H9 (cell line): ENCODE measurements around the gene TRAP1. TPM values are rescaled to one million over a fixed set of nuclear protein-coding genes. Genes with fewer than 3 reads are reported as not detected.

ENCODE experiments used
- DNase-seq: peaks from one replicate; pipeline ENCODE4 v3.0.0-alpha.2; 2017
- H2AFZ ChIP-seq: one replicate; pipeline ENCODE4 v1.6.1; 2013; ENCODE audit warnings: mild to moderate bottlenecking, low read length, control low read depth, moderate library complexity
- H2AK5ac ChIP-seq: 2 replicates; pipeline ENCODE4 v1.6.1; 2013; ENCODE audit warnings: low read length, control low read depth, mixed read lengths; ENCODE audit not compliant: insufficient read length
- H2BK120ac ChIP-seq: one replicate; pipeline ENCODE4 v1.6.1; 2013; ENCODE audit warnings: low read depth, mild to moderate bottlenecking, low read length, control low read depth, inconsistent platforms; ENCODE audit not compliant: poor library complexity, severe bottlenecking
- H2BK12ac ChIP-seq: 2 replicates; pipeline ENCODE4 v1.6.1; 2013; ENCODE audit warnings: low read length, control low read depth, mixed read lengths, low read depth; ENCODE audit not compliant: insufficient read length
- H2BK15ac ChIP-seq: 2 replicates; pipeline ENCODE4 v1.6.1; 2013; ENCODE audit warnings: low read depth, low read length, control low read depth
- H2BK20ac ChIP-seq: one replicate; pipeline ENCODE4 v1.6.1; 2013; ENCODE audit warnings: low read depth, mild to moderate bottlenecking, low read length, control low read depth, inconsistent platforms; ENCODE audit not compliant: poor library complexity, severe bottlenecking
- H2BK5ac ChIP-seq: 2 replicates; pipeline ENCODE4 v1.6.1; 2013; ENCODE audit warnings: low read length, control low read depth, mixed read lengths; ENCODE audit not compliant: insufficient read length
- H3K14ac ChIP-seq: 2 replicates; pipeline ENCODE4 v1.6.1; 2013; ENCODE audit warnings: low read length, control low read depth; ENCODE audit not compliant: insufficient read depth
- H3K18ac ChIP-seq: 2 replicates; pipeline ENCODE4 v1.6.1; 2013; ENCODE audit warnings: low read depth, mild to moderate bottlenecking, mixed read lengths, low read length, control low read depth; ENCODE audit not compliant: insufficient read length
- H3K23ac ChIP-seq: 2 replicates; pipeline ENCODE4 v1.6.1; 2013; ENCODE audit warnings: low read length, control low read depth, mixed read lengths, low read depth; ENCODE audit not compliant: insufficient read length
- H3K23me2 ChIP-seq: 2 replicates; pipeline ENCODE4 v1.6.1; 2013; ENCODE audit warnings: low read depth, mild to moderate bottlenecking, mixed read lengths, low read length, control low read depth; ENCODE audit not compliant: insufficient read length, poor library complexity, severe bottlenecking
- H3K27ac ChIP-seq: 2 replicates; pipeline ENCODE4 v1.5.1; 2013; ENCODE audit warnings: low read length, control low read depth, mixed read lengths, low read depth; ENCODE audit not compliant: insufficient read length
- H3K27me3 ChIP-seq: 2 replicates; pipeline ENCODE4 v1.6.1; 2013; ENCODE audit warnings: low read length, control low read depth, inconsistent platforms; ENCODE audit not compliant: insufficient read depth
- H3K4ac ChIP-seq: 2 replicates; pipeline ENCODE4 v1.6.1; 2013; ENCODE audit warnings: low read depth, mild to moderate bottlenecking, control low read depth, inconsistent platforms, low read length, moderate library complexity
- H3K4me1 ChIP-seq: 2 replicates; pipeline ENCODE4 v1.6.1; 2013; ENCODE audit warnings: low read length, control low read depth, inconsistent platforms; ENCODE audit not compliant: insufficient read depth
- H3K4me2 ChIP-seq: 2 replicates; pipeline ENCODE4 v1.6.1; 2013; ENCODE audit warnings: low read length, control low read depth, mixed read lengths; ENCODE audit not compliant: insufficient read length, insufficient read depth
- H3K56ac ChIP-seq: 2 replicates; pipeline ENCODE4 v1.6.1; 2013; ENCODE audit warnings: low read depth, mild to moderate bottlenecking, mixed read lengths, low read length, control low read depth; ENCODE audit not compliant: insufficient read length
- H3K79me1 ChIP-seq: 2 replicates; pipeline ENCODE4 v1.6.1; 2013; ENCODE audit warnings: low read depth, mild to moderate bottlenecking, moderate library complexity, low read length, control low read depth, inconsistent platforms; ENCODE audit not compliant: insufficient read depth, poor library complexity, severe bottlenecking
- H3K79me2 ChIP-seq: 2 replicates; pipeline ENCODE4 v1.6.1; 2013; ENCODE audit warnings: low read length, control low read depth, inconsistent platforms; ENCODE audit not compliant: insufficient read depth
- H3K9ac ChIP-seq: 2 replicates; pipeline ENCODE4 v1.6.1; 2013; ENCODE audit warnings: low read length, control low read depth, mixed read lengths; ENCODE audit not compliant: insufficient read length; ENCODE audit errors: extremely low read depth
- H3K9me3 ChIP-seq: one replicate; pipeline ENCODE4 v1.6.1; 2013; ENCODE audit warnings: low read depth, low read length, inconsistent platforms; ENCODE audit not compliant: control insufficient read depth
- H3T11ph ChIP-seq: one replicate; pipeline ENCODE4 v1.6.1; 2013; ENCODE audit warnings: mild to moderate bottlenecking, low read length, control low read depth, inconsistent platforms
- H4K20me1 ChIP-seq: one replicate; pipeline ENCODE4 v1.6.1; 2013; ENCODE audit not compliant: control insufficient read depth, insufficient read length, insufficient read depth
- H4K5ac ChIP-seq: 2 replicates; pipeline ENCODE4 v1.6.1; 2013; ENCODE audit warnings: low read depth, mild to moderate bottlenecking, mixed read lengths, low read length, control low read depth; ENCODE audit not compliant: insufficient read length
- H4K8ac ChIP-seq: replicated peaks from 2 replicates; pipeline ENCODE4 v1.6.1; 2013; ENCODE audit warnings: low read length, control low read depth, mixed read lengths, low read depth; ENCODE audit not compliant: insufficient read length
- H4K91ac ChIP-seq: 2 replicates; pipeline ENCODE4 v1.6.1; 2013; ENCODE audit warnings: low read depth, mild to moderate bottlenecking, moderate library complexity, mixed read lengths, low read length, control low read depth; ENCODE audit not compliant: insufficient read length
- H3K27ac Mint-ChIP-seq, 3 experiments: 2 replicates in 2 of 3; 3 replicates in 1 of 3; pipeline ENCODE4 v1.8.0; 2020 to 2021; ENCODE audit warnings: mixed read lengths in 3 of 3, mild to moderate bottlenecking in 1 of 3, moderate library complexity in 1 of 3
- H3K27me3 Mint-ChIP-seq: 2 replicates; pipeline ENCODE4 v1.8.0; 2021; ENCODE audit warnings: low read depth, mild to moderate bottlenecking, moderate library complexity, mixed read lengths
- H3K36me3 Mint-ChIP-seq, 3 experiments: 2 replicates in 2 of 3; 3 replicates in 1 of 3; pipeline ENCODE4 v1.8.0; 2020 to 2021; ENCODE audit warnings: low read depth in 3 of 3, mixed read lengths in 3 of 3; ENCODE audit not compliant: insufficient read depth in 1 of 3
- H3K4me1 Mint-ChIP-seq, 2 experiments: 2 replicates each; pipeline ENCODE4 v1.8.0; 2020; ENCODE audit warnings: mixed read lengths in 2 of 2
- H3K4me3 Mint-ChIP-seq, 2 experiments: 2 replicates in 1 of 2; 3 replicates in 1 of 2; pipeline ENCODE4 v1.8.0; 2020 to 2021; ENCODE audit warnings: mild to moderate bottlenecking in 2 of 2, mixed read lengths in 2 of 2, moderate library complexity in 1 of 2
- H3K9me3 Mint-ChIP-seq, 2 experiments: 2 replicates in 1 of 2; 3 replicates in 1 of 2; pipeline ENCODE4 v1.8.0; 2020; ENCODE audit warnings: mild to moderate bottlenecking in 2 of 2, mixed read lengths in 2 of 2, moderate library complexity in 1 of 2
- CTCF ChIP-seq: fragments of 200-600 bp; sonication (generic); conservative IDR thresholded peaks from 3 replicates; pipeline ENCODE4 v1.8.0; 2021; ENCODE audit warnings: antibody characterized with exemption, mild to moderate bottlenecking
- WGBS: extraction: QIAGEN DNeasy Blood & Tissue Kit; methylation state at CpG from one replicate; pipeline ENCODE4 v1.1.7; 2013; ENCODE audit warnings: missing lambda C conversion rate, low lambda C conversion rate, mixed read lengths; ENCODE audit not compliant: insufficient read length; ENCODE audit errors: extremely low coverage; 5-methylcytosine and 5-hydroxymethylcytosine counted together
- total RNA-seq: library from RNA; stranded (reverse); gene quantifications from 2 replicates; pipeline ENCODE4 v1.2.1, GENCODE V29; 2021

Gene TRAP1
- total RNA-seq, 1 experiment from 2014 or later: 211 TPM

DNA sequence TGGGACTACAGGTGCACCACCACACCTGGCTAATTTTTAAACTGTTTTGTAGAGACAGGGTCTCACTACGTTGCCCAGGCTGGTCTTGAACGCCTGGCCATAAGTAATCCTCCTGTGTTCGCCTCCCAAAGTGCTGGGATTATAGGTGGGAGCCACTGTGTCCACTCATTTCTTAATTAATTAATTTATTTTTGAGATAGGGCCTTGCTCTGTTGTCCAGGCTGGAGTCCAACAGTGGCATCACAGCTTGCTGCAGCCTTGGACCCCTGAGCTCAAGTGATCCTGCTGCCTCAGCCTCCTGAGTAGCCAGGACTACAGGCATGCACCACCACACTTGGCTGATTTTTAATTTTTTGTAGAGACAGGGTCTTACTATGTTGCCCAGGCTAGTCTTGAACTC lies 47.1 kb upstream of the TRAP1 start:
- H3K9ac ChIP-seq: no peak overlapping the region
- H2AFZ ChIP-seq: no peak overlapping the region

More for the DNA sequence above, 47.1 kb upstream of the TRAP1 start:
- Histone ChIP-seq H3K18ac (no peak overlapping the region), H3K79me2 (no peaks in the 10 kb centered on the region), H2BK5ac (no peak overlapping the region), H3K4me1 (no peaks in the 10 kb centered on the region), H2BK15ac (no peak overlapping the region), H2BK120ac (no peak overlapping the region), H3K23me2 (peaks cover 2% of the 10 kb centered on the region), H3K56ac (no peak overlapping the region), H3K14ac (no peak overlapping the region), H3K23ac (no peak overlapping the region), H3K79me1 (peaks cover 6% of the 10 kb centered on the region), H4K20me1 (no peaks in the 10 kb centered on the region), H4K8ac (no peak overlapping the region), H3K4ac (no peak overlapping the region), H2BK12ac (no peak overlapping the region), H3T11ph (no peak overlapping the region), H3K27ac (no peak overlapping the region), H4K5ac (no peak overlapping the region), H2AK5ac (no peak overlapping the region), H3K27me3 (no peaks in the 10 kb centered on the region), H2BK20ac (no peak overlapping the region), H3K9me3 (no peaks in the 10 kb centered on the region), H4K91ac (no peak overlapping the region), H3K4me2 (no peak overlapping the region)
- no peak for DNase-seq
- TF ChIP-seq CTCF: no peak
- Mint-ChIP-seq H3K4me3 (no peak overlapping the region), H3K4me1 (no peaks in the 10 kb centered on the region), H3K36me3 (peaks cover 19 to 83% (median 55%) of the 10 kb centered on the region in 3 experiments; a peak in 6 of 7 replicates), H3K27me3 (no peaks in the 10 kb centered on the region), H3K9me3 (no peaks in the 10 kb centered on the region), H3K27ac (no peak overlapping the region)
- no CpG with 5 or more reads among the region's 3 CpGs for WGBS
